Mesothelial cell of epicardium (in vitro differentiated cells): Measurements from ENCODE around the gene ANKRD2. TPM values are rescaled to one million over a fixed set of nuclear protein-coding genes. Genes with fewer than 3 reads are reported as not detected.

Source experiments
- DNase-seq, 2 experiments: peaks; one replicate each; pipeline ENCODE4 v3.0.0; 2021; ENCODE audit warnings: low spot score in 2 of 2; ENCODE audit not compliant: unreplicated experiment in 2 of 2
- H3K27ac Mint-ChIP-seq: 2 replicates; pipeline ENCODE4 v1.8.0; 2021; ENCODE audit warnings: mixed read lengths
- H3K27me3 Mint-ChIP-seq: 2 replicates; pipeline ENCODE4 v1.8.0; 2021; ENCODE audit warnings: low read depth, mixed read lengths
- H3K36me3 Mint-ChIP-seq: 2 replicates; pipeline ENCODE4 v1.8.0; 2021; ENCODE audit warnings: mixed read lengths
- H3K4me1 Mint-ChIP-seq: 2 replicates; pipeline ENCODE4 v1.8.0; 2021; ENCODE audit warnings: mixed read lengths
- H3K4me3 Mint-ChIP-seq: 2 replicates; pipeline ENCODE4 v1.8.0; 2021; ENCODE audit warnings: mild to moderate bottlenecking, moderate library complexity, mixed read lengths
- H3K9me3 Mint-ChIP-seq: 2 replicates; pipeline ENCODE4 v1.8.0; 2021; ENCODE audit warnings: mixed read lengths
- total RNA-seq: library from RNA; stranded (reverse); gene quantifications from 3 replicates; pipeline ENCODE4 v1.2.1, GENCODE V29; 2021
- TF ChIP-seq, protein P1 (sequence below): fragments of 200-600 bp; sonication (generic); IDR thresholded peaks from one replicate; pipeline ENCODE4 v1.5.0; 2021; ENCODE audit warnings: antibody characterized with exemption; ENCODE audit not compliant: unreplicated experiment

The ANKRD2 gene
- total RNA-seq, 1 donor from 2014 or later: 0.20 TPM

DNA sequence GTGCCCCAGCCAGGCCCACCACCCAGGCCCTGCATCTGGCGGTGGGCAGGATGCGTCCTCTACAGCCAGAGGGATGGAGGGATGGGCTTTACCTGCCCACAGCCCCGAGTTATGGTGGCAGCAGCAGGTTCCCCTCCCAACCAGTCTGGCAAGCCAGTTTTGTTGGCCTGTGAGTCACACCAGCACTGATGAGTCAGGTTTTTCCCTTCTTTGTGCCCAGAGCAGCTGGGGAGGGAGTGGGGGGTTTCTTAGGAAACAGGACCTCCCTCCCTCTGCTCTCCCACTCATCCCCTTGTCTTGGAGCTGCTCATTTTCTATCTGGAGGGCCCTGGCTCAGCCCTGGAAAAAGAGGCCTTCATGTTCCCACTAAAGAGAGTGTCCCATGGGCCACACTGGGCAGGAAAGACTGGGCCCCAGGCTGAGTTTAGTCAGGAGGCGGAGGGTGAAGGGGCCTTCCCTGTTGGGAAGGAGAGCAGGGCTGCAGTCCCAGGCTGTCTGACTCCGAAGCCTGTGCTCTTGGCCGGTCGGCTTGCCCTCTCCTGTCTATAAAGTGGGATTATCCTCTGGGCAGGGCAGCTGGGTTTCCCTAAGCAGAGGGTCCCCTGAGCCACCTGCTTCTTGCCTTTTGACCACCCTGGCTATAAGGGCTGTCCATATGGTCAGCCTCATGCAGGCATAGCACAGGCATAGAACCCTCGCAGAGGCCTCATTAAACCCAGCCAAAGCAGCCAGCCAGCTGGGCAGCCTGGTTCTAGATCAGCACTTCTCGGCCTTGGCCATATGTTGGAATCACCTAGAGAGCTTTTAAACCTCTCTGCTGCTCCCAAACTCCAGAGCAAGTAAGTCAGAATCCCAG, 30.2 kb upstream of the ANKRD2 start:
- Mint-ChIP-seq H3K36me3 (no peaks in the 10 kb centered on the region), H3K27me3 (no peaks in the 10 kb centered on the region), H3K9me3 (no peaks in the 10 kb centered on the region), H3K27ac (peak overlapping the region; percentile 96), H3K4me3 (no peak overlapping the region), H3K4me1 (peaks cover 45% of the 10 kb centered on the region)
- TF ChIP-seq, protein P1, sequence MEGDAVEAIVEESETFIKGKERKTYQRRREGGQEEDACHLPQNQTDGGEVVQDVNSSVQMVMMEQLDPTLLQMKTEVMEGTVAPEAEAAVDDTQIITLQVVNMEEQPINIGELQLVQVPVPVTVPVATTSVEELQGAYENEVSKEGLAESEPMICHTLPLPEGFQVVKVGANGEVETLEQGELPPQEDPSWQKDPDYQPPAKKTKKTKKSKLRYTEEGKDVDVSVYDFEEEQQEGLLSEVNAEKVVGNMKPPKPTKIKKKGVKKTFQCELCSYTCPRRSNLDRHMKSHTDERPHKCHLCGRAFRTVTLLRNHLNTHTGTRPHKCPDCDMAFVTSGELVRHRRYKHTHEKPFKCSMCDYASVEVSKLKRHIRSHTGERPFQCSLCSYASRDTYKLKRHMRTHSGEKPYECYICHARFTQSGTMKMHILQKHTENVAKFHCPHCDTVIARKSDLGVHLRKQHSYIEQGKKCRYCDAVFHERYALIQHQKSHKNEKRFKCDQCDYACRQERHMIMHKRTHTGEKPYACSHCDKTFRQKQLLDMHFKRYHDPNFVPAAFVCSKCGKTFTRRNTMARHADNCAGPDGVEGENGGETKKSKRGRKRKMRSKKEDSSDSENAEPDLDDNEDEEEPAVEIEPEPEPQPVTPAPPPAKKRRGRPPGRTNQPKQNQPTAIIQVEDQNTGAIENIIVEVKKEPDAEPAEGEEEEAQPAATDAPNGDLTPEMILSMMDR: no peak
- DNase-seq: no peak

DNA sequence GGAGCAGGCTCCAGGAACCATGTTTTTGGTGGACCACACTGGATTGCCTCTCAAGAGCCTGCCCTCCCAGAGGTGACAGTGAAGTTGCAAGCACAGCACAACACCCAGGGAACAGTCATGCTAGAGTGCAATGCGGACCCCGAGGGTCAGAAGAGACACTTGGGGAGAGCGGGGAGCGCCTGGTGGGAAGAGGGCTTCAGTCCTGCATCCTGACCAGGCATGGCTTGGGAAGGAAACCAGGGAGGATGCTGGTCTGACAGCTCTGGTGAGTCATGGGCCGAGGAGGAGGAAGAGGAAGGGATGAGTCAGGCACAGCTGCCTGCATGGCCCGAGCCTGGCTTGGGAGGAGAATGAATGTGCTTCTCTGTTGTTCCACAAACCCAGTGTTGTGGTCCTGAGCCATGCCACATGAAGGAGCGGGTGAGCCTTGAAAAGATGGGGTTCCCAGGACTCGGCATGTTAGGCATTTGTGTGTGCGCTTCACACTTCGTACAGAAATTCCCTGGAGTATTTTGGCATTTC, 29.5 kb upstream of the ANKRD2 start:
- TF ChIP-seq, protein P1: no peak
- H3K4me3 Mint-ChIP-seq: no peak overlapping the region
- no peak for DNase-seq
- H3K27me3 Mint-ChIP-seq: no peaks in the 10 kb centered on the region
- H3K9me3 Mint-ChIP-seq: no peaks in the 10 kb centered on the region
- H3K36me3 Mint-ChIP-seq: no peaks in the 10 kb centered on the region
- H3K4me1 Mint-ChIP-seq: peaks cover 49% of the 10 kb centered on the region
- peak overlapping the region; percentile 96 for H3K27ac Mint-ChIP-seq

DNA sequence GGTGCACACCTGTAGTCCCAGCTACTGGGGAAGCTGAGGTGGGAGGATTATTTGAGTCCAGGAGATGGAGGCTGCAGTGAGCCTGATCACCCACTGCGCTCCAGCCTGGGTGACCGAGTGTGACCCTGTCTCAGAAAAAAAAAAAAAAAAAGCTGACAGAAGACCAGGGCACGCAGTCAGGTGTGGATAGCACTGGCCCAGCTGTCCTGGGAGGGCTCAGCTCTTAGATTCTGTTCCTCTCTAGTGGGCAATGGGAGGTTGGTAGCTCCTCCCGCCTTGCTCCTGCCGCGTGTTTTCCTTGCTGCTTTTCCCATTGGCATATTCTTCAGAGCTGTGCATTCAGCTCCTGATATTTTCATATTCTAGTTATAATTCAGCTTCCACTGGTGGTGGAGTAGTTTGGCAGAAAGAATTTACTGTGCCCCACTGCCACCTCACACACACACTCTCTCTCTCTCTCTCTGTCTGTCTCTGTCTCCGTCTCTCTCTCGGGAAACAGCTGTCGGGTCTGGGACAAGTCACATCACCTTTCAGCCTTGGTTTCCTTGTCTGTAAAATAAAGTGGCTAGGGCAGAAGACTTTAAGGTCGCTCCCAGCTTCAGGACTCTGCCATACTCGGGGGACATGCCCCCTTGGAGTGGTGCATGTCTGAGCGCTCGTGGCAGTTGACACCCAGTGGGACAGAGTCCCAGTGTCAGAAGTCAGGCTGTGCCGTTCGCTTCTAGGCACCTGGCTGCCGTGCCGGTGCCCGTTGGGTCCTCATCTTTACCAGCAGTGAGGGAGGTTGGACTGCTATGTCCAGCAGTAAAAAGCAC, 25.9 kb upstream of the ANKRD2 start:
- H3K27ac Mint-ChIP-seq: no peak overlapping the region
- no peaks in the 10 kb centered on the region for H3K27me3 Mint-ChIP-seq
- TF ChIP-seq, protein P1: no peak
- H3K36me3 Mint-ChIP-seq: no peaks in the 10 kb centered on the region
- H3K9me3 Mint-ChIP-seq: no peaks in the 10 kb centered on the region
- peaks cover 53% of the 10 kb centered on the region for H3K4me1 Mint-ChIP-seq
- H3K4me3 Mint-ChIP-seq: no peak overlapping the region
- no peak for DNase-seq

DNA sequence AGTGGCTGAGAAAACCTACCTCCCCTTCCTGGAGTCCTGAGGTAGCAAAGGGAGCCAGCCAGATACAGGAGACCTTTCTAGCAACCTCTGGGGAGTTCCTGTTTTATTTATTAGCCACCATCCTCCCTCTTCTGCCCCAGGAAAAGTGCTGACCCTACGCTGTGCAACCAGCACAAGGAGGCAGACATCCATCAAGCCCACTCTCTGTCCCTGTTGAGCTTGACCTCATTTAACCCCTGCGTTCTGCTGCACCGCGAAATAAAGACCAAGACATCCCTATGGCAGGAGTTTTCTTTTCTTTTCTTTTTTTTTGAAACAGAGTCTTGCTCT, 25.3 kb upstream of the ANKRD2 start:
- no peaks in the 10 kb centered on the region for H3K27me3 Mint-ChIP-seq
- no peak for DNase-seq
- peaks cover 47% of the 10 kb centered on the region for H3K4me1 Mint-ChIP-seq
- H3K9me3 Mint-ChIP-seq: no peaks in the 10 kb centered on the region
- H3K27ac Mint-ChIP-seq: no peak overlapping the region
- TF ChIP-seq, protein P1: no peak
- no peaks in the 10 kb centered on the region for H3K36me3 Mint-ChIP-seq
- no peak overlapping the region for H3K4me3 Mint-ChIP-seq

DNA sequence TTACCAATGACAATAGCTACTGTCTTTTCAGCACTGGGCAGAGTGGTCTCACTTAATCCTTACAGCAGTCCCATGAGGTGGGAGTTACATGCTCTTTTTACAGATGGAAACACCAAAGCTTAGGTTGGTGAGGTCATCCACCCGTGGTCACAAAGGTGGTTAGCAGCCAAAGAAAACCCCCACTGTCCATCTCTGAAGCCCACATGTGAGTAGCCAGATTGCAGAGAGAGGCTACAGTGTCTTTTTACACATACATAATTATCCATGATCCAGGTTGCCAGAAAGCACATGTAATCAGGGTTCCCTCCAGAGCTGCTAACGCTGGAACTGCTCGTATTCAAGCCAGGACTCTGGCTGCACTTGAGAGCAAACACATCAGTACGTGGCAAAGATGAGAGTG, 24.6 kb upstream of the ANKRD2 start:
- Mint-ChIP-seq H3K4me3 (no peak overlapping the region), H3K9me3 (no peaks in the 10 kb centered on the region), H3K4me1 (peaks cover 40% of the 10 kb centered on the region), H3K36me3 (no peaks in the 10 kb centered on the region), H3K27ac (no peak overlapping the region), H3K27me3 (no peaks in the 10 kb centered on the region)
- TF ChIP-seq, protein P1: no peak
- DNase-seq: no peak
